Esophagus muscularis mucosa (tissue), 3 donors: ENCODE data around the gene OR51E2.

ENCODE experiments used
- POLR2A ChIP-seq: fragments of 450-650 bp; IDR thresholded peaks from one replicate; pipeline ENCODE4 v1.6.1; 2017; ENCODE audit warnings: antibody characterized with exemption, moderate library complexity, mild to moderate bottlenecking, low read depth
- TF ChIP-seq, protein P1 (sequence below), 3 experiments: fragments of 200-600 bp in 2 of 3; fragments of 450-650 bp in 1 of 3; sonication (generic) in 2 of 3; IDR thresholded peaks; one replicate each; pipeline ENCODE4 v1.5.1; 2017 to 2019; ENCODE audit warnings: antibody characterized with exemption in 3 of 3, mild to moderate bottlenecking in 2 of 3, moderate library complexity in 1 of 3

DNA sequence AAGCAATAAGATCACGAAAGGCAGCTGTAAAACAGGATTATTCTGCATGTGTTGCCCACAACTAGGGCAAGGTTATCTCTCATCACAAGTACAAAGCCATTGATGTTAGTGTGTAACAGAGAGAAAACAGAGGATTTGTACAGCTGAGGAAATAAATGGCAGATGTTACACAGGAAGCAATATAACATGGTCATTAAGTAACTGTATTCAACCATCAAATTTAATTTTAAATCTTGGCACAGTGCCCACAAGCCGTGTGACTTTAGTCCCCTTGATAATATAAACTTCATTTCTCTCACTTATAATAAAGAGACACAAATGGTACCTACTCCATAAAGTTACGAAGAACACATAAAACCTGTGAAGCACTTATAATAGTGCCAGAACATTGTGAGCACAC, 17.3 kb downstream of the OR51E2 start:
- no peak for TF ChIP-seq POLR2A
- TF ChIP-seq, protein P1, sequence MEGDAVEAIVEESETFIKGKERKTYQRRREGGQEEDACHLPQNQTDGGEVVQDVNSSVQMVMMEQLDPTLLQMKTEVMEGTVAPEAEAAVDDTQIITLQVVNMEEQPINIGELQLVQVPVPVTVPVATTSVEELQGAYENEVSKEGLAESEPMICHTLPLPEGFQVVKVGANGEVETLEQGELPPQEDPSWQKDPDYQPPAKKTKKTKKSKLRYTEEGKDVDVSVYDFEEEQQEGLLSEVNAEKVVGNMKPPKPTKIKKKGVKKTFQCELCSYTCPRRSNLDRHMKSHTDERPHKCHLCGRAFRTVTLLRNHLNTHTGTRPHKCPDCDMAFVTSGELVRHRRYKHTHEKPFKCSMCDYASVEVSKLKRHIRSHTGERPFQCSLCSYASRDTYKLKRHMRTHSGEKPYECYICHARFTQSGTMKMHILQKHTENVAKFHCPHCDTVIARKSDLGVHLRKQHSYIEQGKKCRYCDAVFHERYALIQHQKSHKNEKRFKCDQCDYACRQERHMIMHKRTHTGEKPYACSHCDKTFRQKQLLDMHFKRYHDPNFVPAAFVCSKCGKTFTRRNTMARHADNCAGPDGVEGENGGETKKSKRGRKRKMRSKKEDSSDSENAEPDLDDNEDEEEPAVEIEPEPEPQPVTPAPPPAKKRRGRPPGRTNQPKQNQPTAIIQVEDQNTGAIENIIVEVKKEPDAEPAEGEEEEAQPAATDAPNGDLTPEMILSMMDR (IDR thresholded peaks at IDR 0.05), result no peak
